WTC11 (cell line): ENCODE data around the gene OSBPL6. TPM values are rescaled to one million over a fixed set of nuclear protein-coding genes. Genes with fewer than 3 reads are reported as not detected.

ENCODE experiments used
- ATAC-seq: fragments of 200-7000 bp; cut with Tn5 transposase; 2 replicates; pipeline ENCODE4 v1.10.0; 2021; ENCODE audit warnings: mild to moderate bottlenecking, moderate library complexity
- CTCF ChIA-PET: fragments of 300-600 bp; sonication (Branson Sonifier 250); formaldehyde crosslinking; loops from one replicate; lab custom pipeline; 2021; ENCODE audit warnings: antibody characterized with exemption; lab: Charles Lee
- POLR2A ChIA-PET: fragments of 350-600 bp; sonication (Branson Sonifier 250); formaldehyde crosslinking; loops from one replicate; lab custom pipeline; 2021; ENCODE audit warnings: antibody characterized with exemption; lab: Charles Lee
- DNase-seq: peaks from one replicate; pipeline ENCODE4 v3.0.0; 2021; ENCODE audit warnings: low spot score
- H3K27ac Mint-ChIP-seq: 2 replicates; pipeline ENCODE4 v1.8.0; 2021; ENCODE audit warnings: mixed read lengths
- H3K27me3 Mint-ChIP-seq: 2 replicates; pipeline ENCODE4 v1.8.0; 2021; ENCODE audit warnings: low read depth, mild to moderate bottlenecking, moderate library complexity, mixed read lengths
- H3K36me3 Mint-ChIP-seq: 2 replicates; pipeline ENCODE4 v1.8.0; 2021; ENCODE audit warnings: mixed read lengths
- H3K4me1 Mint-ChIP-seq: 2 replicates; pipeline ENCODE4 v1.8.0; 2022; ENCODE audit warnings: mixed read lengths
- H3K4me3 Mint-ChIP-seq: 2 replicates; pipeline ENCODE4 v1.8.0; 2021; ENCODE audit warnings: mild to moderate bottlenecking, moderate library complexity, mixed read lengths
- H3K9me3 Mint-ChIP-seq: 2 replicates; pipeline ENCODE4 v1.8.0; 2021; ENCODE audit warnings: mixed read lengths
- FOXJ3 ChIP-seq: sonication (generic); formaldehyde crosslinking; IDR thresholded peaks from 2 replicates; pipeline ENCODE4 v1.9.0; 2021; ENCODE audit warnings: missing genetic modification reagents, mild to moderate bottlenecking, borderline replicate concordance
- GRHL2 ChIP-seq: fragments of 250-450 bp; sonication (Bioruptor Pico); IDR thresholded peaks from 2 replicates; pipeline ENCODE4 v1.8.0; 2022; ENCODE audit warnings: mild to moderate bottlenecking, moderate library complexity; ENCODE audit not compliant: insufficient replicate concordance, severe bottlenecking
- HMGA2 ChIP-seq: fragments of 250-450 bp; sonication (Bioruptor Pico); IDR thresholded peaks from 2 replicates; pipeline ENCODE4 v1.4.0; 2021; ENCODE audit warnings: mild to moderate bottlenecking, moderate library complexity
- IRF2 ChIP-seq: sonication (generic); formaldehyde crosslinking; IDR thresholded peaks from 2 replicates; pipeline ENCODE4 v1.8.0; 2022; ENCODE audit warnings: low read depth, missing genetic modification reagents, borderline replicate concordance
- JAZF1 ChIP-seq: fragments of 250-450 bp; sonication (Bioruptor Pico); IDR thresholded peaks from 2 replicates; pipeline ENCODE4 v1.9.0; 2021; ENCODE audit warnings: moderate library complexity, mild to moderate bottlenecking, inconsistent platforms
- NR3C1 ChIP-seq: sonication (generic); formaldehyde crosslinking; conservative IDR thresholded peaks from 2 replicates; pipeline ENCODE4 v1.8.1; 2023; ENCODE audit warnings: low read depth, mild to moderate bottlenecking, missing genetic modification reagents
- SMAD3 ChIP-seq: sonication (generic); formaldehyde crosslinking; IDR thresholded peaks from 2 replicates; pipeline ENCODE4 v1.8.0; 2022; ENCODE audit warnings: missing genetic modification reagents, mild to moderate bottlenecking, borderline replicate concordance
- TEAD1 ChIP-seq: sonication (generic); formaldehyde crosslinking; IDR thresholded peaks from 2 replicates; pipeline ENCODE4 v1.8.0; 2022; ENCODE audit warnings: mild to moderate bottlenecking, missing genetic modification reagents
- TEAD4 ChIP-seq: sonication (generic); formaldehyde crosslinking; IDR thresholded peaks from 2 replicates; pipeline ENCODE4 v1.8.0; 2022; ENCODE audit warnings: mild to moderate bottlenecking, missing genetic modification reagents
- ZNF138 ChIP-seq: sonication (generic); formaldehyde crosslinking; conservative IDR thresholded peaks from 2 replicates; pipeline ENCODE4 v1.8.1; 2022; ENCODE audit warnings: mild to moderate bottlenecking, moderate library complexity, missing genetic modification reagents
- ZNF219 ChIP-seq: sonication (generic); formaldehyde crosslinking; IDR thresholded peaks from 2 replicates; pipeline ENCODE4 v1.8.0; 2023; ENCODE audit warnings: missing genetic modification reagents, mild to moderate bottlenecking, borderline replicate concordance
- ZNF232 ChIP-seq: sonication (generic); formaldehyde crosslinking; IDR thresholded peaks from 2 replicates; pipeline ENCODE4 v1.8.0; 2022; ENCODE audit warnings: mild to moderate bottlenecking, missing genetic modification reagents
- ZNF396 ChIP-seq: fragments of 250-450 bp; sonication (Bioruptor Pico); IDR thresholded peaks from 2 replicates; pipeline ENCODE4 v1.8.0; 2021; ENCODE audit warnings: mild to moderate bottlenecking, moderate library complexity, borderline replicate concordance
- ZNF416 ChIP-seq: fragments of 250-450 bp; sonication (Bioruptor Pico); IDR thresholded peaks from 2 replicates; pipeline ENCODE4 v1.9.0; 2021; ENCODE audit warnings: mild to moderate bottlenecking, inconsistent platforms
- total RNA-seq: library from RNA; stranded (reverse); gene quantifications from 3 replicates; pipeline ENCODE4 v1.2.3, GENCODE V29; 2021
- TF ChIP-seq, protein P1 (sequence below): sonication (generic); formaldehyde crosslinking; IDR thresholded peaks from 2 replicates; pipeline ENCODE4 v1.8.1; 2023; ENCODE audit warnings: mild to moderate bottlenecking, missing genetic modification reagents, moderate library complexity
- TF ChIP-seq, protein P2 (sequence below): sonication (generic); formaldehyde crosslinking; IDR thresholded peaks from 2 replicates; pipeline ENCODE4 v1.8.0; 2023; ENCODE audit warnings: missing genetic modification reagents, mild to moderate bottlenecking, borderline replicate concordance
- TF ChIP-seq, protein P3 (sequence below): fragments of 250-450 bp; sonication (Bioruptor Pico); IDR thresholded peaks from 2 replicates; pipeline ENCODE4 v1.9.0; 2021; ENCODE audit warnings: moderate library complexity, mild to moderate bottlenecking, inconsistent platforms, borderline replicate concordance
- TF ChIP-seq, protein P4 (sequence below): sonication (generic); formaldehyde crosslinking; IDR thresholded peaks from 2 replicates; pipeline ENCODE4 v1.8.0; 2022; ENCODE audit warnings: mild to moderate bottlenecking, missing genetic modification reagents
- TF ChIP-seq, protein P5 (sequence below): fragments of 250-450 bp; sonication (Bioruptor Pico); IDR thresholded peaks from 2 replicates; pipeline ENCODE4 v1.9.0; 2021; ENCODE audit warnings: mild to moderate bottlenecking

The OSBPL6 gene
- total RNA-seq, 1 experiment from 2014 or later, result 9.2 TPM

- TF ChIP-seq ZNF232 (CRISPR knock-in tag) (no peak), ZNF416 (no peak), SMAD3 (CRISPR knock-in tag) (no peak), JAZF1 (no peak), GRHL2 (no peak), TEAD1 (no peak), HMGA2 (no peak), ZNF219 (CRISPR knock-in tag) (no peak), NR3C1 (CRISPR knock-in tag) (no peak), IRF2 (no peak), TEAD4 (CRISPR knock-in tag) (no peak), ZNF138 (CRISPR knock-in tag) (no peak), ZNF396 (CRISPR knock-in tag) (no peak), FOXJ3 (CRISPR knock-in tag) (no peak)
- TF ChIP-seq, protein P1, sequence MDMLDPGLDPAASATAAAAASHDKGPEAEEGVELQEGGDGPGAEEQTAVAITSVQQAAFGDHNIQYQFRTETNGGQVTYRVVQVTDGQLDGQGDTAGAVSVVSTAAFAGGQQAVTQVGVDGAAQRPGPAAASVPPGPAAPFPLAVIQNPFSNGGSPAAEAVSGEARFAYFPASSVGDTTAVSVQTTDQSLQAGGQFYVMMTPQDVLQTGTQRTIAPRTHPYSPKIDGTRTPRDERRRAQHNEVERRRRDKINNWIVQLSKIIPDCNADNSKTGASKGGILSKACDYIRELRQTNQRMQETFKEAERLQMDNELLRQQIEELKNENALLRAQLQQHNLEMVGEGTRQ (CRISPR knock-in tag), result no peak
- TF ChIP-seq, protein P2, sequence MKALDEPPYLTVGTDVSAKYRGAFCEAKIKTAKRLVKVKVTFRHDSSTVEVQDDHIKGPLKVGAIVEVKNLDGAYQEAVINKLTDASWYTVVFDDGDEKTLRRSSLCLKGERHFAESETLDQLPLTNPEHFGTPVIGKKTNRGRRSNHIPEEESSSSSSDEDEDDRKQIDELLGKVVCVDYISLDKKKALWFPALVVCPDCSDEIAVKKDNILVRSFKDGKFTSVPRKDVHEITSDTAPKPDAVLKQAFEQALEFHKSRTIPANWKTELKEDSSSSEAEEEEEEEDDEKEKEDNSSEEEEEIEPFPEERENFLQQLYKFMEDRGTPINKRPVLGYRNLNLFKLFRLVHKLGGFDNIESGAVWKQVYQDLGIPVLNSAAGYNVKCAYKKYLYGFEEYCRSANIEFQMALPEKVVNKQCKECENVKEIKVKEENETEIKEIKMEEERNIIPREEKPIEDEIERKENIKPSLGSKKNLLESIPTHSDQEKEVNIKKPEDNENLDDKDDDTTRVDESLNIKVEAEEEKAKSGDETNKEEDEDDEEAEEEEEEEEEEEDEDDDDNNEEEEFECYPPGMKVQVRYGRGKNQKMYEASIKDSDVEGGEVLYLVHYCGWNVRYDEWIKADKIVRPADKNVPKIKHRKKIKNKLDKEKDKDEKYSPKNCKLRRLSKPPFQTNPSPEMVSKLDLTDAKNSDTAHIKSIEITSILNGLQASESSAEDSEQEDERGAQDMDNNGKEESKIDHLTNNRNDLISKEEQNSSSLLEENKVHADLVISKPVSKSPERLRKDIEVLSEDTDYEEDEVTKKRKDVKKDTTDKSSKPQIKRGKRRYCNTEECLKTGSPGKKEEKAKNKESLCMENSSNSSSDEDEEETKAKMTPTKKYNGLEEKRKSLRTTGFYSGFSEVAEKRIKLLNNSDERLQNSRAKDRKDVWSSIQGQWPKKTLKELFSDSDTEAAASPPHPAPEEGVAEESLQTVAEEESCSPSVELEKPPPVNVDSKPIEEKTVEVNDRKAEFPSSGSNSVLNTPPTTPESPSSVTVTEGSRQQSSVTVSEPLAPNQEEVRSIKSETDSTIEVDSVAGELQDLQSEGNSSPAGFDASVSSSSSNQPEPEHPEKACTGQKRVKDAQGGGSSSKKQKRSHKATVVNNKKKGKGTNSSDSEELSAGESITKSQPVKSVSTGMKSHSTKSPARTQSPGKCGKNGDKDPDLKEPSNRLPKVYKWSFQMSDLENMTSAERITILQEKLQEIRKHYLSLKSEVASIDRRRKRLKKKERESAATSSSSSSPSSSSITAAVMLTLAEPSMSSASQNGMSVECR (CRISPR knock-in tag), result no peak
- TF ChIP-seq, protein P3, sequence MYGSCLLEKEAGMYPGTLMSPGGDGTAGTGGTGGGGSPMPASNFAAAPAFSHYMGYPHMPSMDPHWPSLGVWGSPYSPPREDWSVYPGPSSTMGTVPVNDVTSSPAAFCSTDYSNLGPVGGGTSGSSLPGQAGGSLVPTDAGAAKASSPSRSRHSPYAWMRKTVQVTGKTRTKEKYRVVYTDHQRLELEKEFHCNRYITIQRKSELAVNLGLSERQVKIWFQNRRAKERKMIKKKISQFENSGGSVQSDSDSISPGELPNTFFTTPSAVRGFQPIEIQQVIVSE (CRISPR knock-in tag), result no peak
- TF ChIP-seq, protein P4, sequence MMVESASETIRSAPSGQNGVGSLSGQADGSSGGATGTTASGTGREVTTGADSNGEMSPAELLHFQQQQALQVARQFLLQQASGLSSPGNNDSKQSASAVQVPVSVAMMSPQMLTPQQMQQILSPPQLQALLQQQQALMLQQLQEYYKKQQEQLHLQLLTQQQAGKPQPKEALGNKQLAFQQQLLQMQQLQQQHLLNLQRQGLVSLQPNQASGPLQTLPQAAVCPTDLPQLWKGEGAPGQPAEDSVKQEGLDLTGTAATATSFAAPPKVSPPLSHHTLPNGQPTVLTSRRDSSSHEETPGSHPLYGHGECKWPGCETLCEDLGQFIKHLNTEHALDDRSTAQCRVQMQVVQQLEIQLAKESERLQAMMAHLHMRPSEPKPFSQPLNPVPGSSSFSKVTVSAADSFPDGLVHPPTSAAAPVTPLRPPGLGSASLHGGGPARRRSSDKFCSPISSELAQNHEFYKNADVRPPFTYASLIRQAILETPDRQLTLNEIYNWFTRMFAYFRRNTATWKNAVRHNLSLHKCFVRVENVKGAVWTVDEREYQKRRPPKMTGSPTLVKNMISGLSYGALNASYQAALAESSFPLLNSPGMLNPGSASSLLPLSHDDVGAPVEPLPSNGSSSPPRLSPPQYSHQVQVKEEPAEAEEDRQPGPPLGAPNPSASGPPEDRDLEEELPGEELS (CRISPR knock-in tag), result no peak
- TF ChIP-seq, protein P5, sequence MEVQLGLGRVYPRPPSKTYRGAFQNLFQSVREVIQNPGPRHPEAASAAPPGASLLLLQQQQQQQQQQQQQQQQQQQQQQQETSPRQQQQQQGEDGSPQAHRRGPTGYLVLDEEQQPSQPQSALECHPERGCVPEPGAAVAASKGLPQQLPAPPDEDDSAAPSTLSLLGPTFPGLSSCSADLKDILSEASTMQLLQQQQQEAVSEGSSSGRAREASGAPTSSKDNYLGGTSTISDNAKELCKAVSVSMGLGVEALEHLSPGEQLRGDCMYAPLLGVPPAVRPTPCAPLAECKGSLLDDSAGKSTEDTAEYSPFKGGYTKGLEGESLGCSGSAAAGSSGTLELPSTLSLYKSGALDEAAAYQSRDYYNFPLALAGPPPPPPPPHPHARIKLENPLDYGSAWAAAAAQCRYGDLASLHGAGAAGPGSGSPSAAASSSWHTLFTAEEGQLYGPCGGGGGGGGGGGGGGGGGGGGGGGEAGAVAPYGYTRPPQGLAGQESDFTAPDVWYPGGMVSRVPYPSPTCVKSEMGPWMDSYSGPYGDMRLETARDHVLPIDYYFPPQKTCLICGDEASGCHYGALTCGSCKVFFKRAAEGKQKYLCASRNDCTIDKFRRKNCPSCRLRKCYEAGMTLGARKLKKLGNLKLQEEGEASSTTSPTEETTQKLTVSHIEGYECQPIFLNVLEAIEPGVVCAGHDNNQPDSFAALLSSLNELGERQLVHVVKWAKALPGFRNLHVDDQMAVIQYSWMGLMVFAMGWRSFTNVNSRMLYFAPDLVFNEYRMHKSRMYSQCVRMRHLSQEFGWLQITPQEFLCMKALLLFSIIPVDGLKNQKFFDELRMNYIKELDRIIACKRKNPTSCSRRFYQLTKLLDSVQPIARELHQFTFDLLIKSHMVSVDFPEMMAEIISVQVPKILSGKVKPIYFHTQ (CRISPR knock-in tag), result no peak
- TF ChIP-seq, all 79 proteins: peak for 0
- Mint-ChIP-seq H3K36me3 (no peaks in the 10 kb centered on the region), H3K27me3 (no peaks in the 10 kb centered on the region), H3K27ac (no peak overlapping the region), H3K9me3 (no peaks in the 10 kb centered on the region), H3K4me3 (no peak overlapping the region), H3K4me1 (peaks cover 14% of the 10 kb centered on the region)
- ChIA-PET CTCF (no interaction called here), POLR2A (no interaction called here)
- no peak for DNase-seq
- no peak for ATAC-seq
Measured at GRCh38 chr2:178233428-178233827, 39.1 kb downstream of the OSBPL6 start.
